Endothelial cell of umbilical vein (primary cell): ENCODE measurements around the gene CACNA2D2.

Source experiments
- CTCF ChIP-seq, 2 donors: IDR thresholded peaks; 1 replicate in 1 of 2; 2 replicates in 1 of 2; pipeline ENCODE4 v1.5.1; 2011; ENCODE audit warnings: low read length in 2 of 2, mild to moderate bottlenecking in 2 of 2, moderate library complexity in 2 of 2, control low read depth in 1 of 2, inconsistent platforms in 1 of 2, low read depth in 1 of 2; ENCODE audit not compliant: insufficient read depth in 1 of 2; ENCODE audit errors: extremely low read depth in 1 of 2
- EZH2 ChIP-seq: IDR thresholded peaks from 2 replicates; pipeline ENCODE4 v1.6.1; 2012; ENCODE audit warnings: borderline replicate concordance, low read depth, mild to moderate bottlenecking, moderate library complexity, low read length, inconsistent platforms; ENCODE audit not compliant: severe bottlenecking
- FOS ChIP-seq: IDR thresholded peaks from 2 replicates; pipeline ENCODE4 v1.6.1; 2011; ENCODE audit warnings: mild to moderate bottlenecking, low read length, moderate library complexity, borderline replicate concordance; ENCODE audit not compliant: insufficient read depth
- GATA2 ChIP-seq: IDR thresholded peaks from 2 replicates; pipeline ENCODE4 v1.7.0; 2011; ENCODE audit warnings: low read depth, mild to moderate bottlenecking, moderate library complexity, mixed read lengths, low read length; ENCODE audit not compliant: insufficient read length, insufficient read depth
- JUN ChIP-seq: IDR thresholded peaks from 2 replicates; pipeline ENCODE4 v1.6.1; 2011; ENCODE audit warnings: borderline replicate concordance, low read depth; ENCODE audit not compliant: insufficient read length, insufficient read depth
- MAX ChIP-seq: IDR thresholded peaks from 2 replicates; pipeline ENCODE4 v1.6.1; 2011; ENCODE audit not compliant: insufficient read depth, insufficient read length
- MYC ChIP-seq: IDR thresholded peaks from one replicate; pipeline ENCODE4 v1.6.1; 2011; ENCODE audit warnings: mild to moderate bottlenecking, low read depth, low read length
- POLR2A ChIP-seq: IDR thresholded peaks from 2 replicates; pipeline ENCODE4 v1.6.1; 2012; ENCODE audit warnings: low read depth, mild to moderate bottlenecking, control low read depth, low read length
- POLR2AphosphoS5 ChIP-seq: IDR thresholded peaks from 2 replicates; pipeline ENCODE4 v1.6.1; 2012; ENCODE audit warnings: low read depth, mild to moderate bottlenecking, control low read depth, low read length, moderate library complexity; ENCODE audit not compliant: insufficient read depth

GRCh38 chr3:50478671-50479260, 24.7 kb downstream of the CACNA2D2 start:
- TF ChIP-seq POLR2AphosphoS5 (no peak), JUN (no peak), CTCF (IDR thresholded peaks at IDR 0.05; ENCODE audit: extremely low read depth in 1 of 2, insufficient read depth in 1 of 2, low read depth in 1 of 2, low read length in 2 of 2) (no peak), MYC (no peak), POLR2A (no peak), EZH2 (no peak), FOS (no peak), MAX (no peak), GATA2 (no peak)
